Peyer's patch (tissue), 4 donors: Measurements from ENCODE around the gene TOX3.

ENCODE experiments used
- CTCF ChIP-seq, 6 experiments: fragments of 450-650 bp in 4 of 6; fragments of 200-600 bp in 2 of 6; sonication (generic) in 1 of 6; IDR thresholded peaks; one replicate each; pipeline ENCODE4 v1.5.1; 2017 to 2019; ENCODE audit warnings: antibody characterized with exemption in 6 of 6, mild to moderate bottlenecking in 3 of 6, moderate library complexity in 1 of 6
- POLR2A ChIP-seq, 2 donors: fragments of 450-650 bp; IDR thresholded peaks; one replicate each; pipeline ENCODE4 v1.5.1; 2017; ENCODE audit warnings: antibody characterized with exemption in 2 of 2, mild to moderate bottlenecking in 2 of 2, moderate library complexity in 2 of 2

GRCh38 chr16:52446080-52446479 is 100.9 kb downstream of the TOX3 start:
- no peak for TF ChIP-seq CTCF (IDR thresholded peaks at IDR 0.05)
- no peak for TF ChIP-seq POLR2A (IDR thresholded peaks at IDR 0.05)
